ENCODE data around the gene PDZD2.

The PDZD2 gene

GRCh38 chr5:32083981-32084430 lies 445.1 kb downstream of the PDZD2 start:
- no peak overlapping the region for H3K4me2 ChIP-seq (ENCODE audit: low read depth, low read length, poor library complexity, severe bottlenecking)
- no peak overlapping the region for H3K9ac ChIP-seq (ENCODE audit: low read depth, low read length, poor library complexity, severe bottlenecking)
- no peaks in the 10 kb centered on the region for H3K4me1 ChIP-seq (ENCODE audit: insufficient read depth, low read length, poor library complexity, severe bottlenecking)
- no peak overlapping the region for H2AFZ ChIP-seq (ENCODE audit: low read length)
- no peaks in the 10 kb centered on the region for H4K20me1 ChIP-seq (ENCODE audit: insufficient read depth, low read length, poor library complexity, severe bottlenecking)
- no peaks in the 10 kb centered on the region for H3K9me2 ChIP-seq (replicated peaks; ENCODE audit: low read depth, low read length)
- TF ChIP-seq CTCF (conservative IDR thresholded peaks at IDR 0.05; ENCODE audit: low read length): no peak
- TF ChIP-seq EZH2phosphoT487 (IDR thresholded peaks at IDR 0.05; ENCODE audit: borderline replicate concordance): no peak
- H3K27me3 ChIP-seq (ENCODE audit: insufficient read depth, low read length, poor library complexity, severe bottlenecking): no peaks in the 10 kb centered on the region
- H3K9me3 ChIP-seq (ENCODE audit: insufficient read depth, low read depth, low read length): no peaks in the 10 kb centered on the region
- no peaks in the 10 kb centered on the region for H3F3A ChIP-seq (ENCODE audit: low read depth)
- no peaks in the 10 kb centered on the region for H3K36me3 ChIP-seq (ENCODE audit: insufficient read depth, low read length)
- no peak overlapping the region for H3K4me3 ChIP-seq (ENCODE audit: low read length, poor library complexity, severe bottlenecking)
- no peaks in the 10 kb centered on the region for H3K79me2 ChIP-seq (ENCODE audit: insufficient read depth, low read length)

- no peak overlapping the region for H3K9ac ChIP-seq (ENCODE audit: low read depth, low read length, poor library complexity, severe bottlenecking)
- no peaks in the 10 kb centered on the region for H4K20me1 ChIP-seq (ENCODE audit: insufficient read depth, low read length, poor library complexity, severe bottlenecking)
- no peaks in the 10 kb centered on the region for H3K9me3 ChIP-seq (ENCODE audit: insufficient read depth, low read depth, low read length)
- no peaks in the 10 kb centered on the region for H3F3A ChIP-seq (ENCODE audit: low read depth)
- no peak overlapping the region for H3K4me2 ChIP-seq (ENCODE audit: low read depth, low read length, poor library complexity, severe bottlenecking)
- no peaks in the 10 kb centered on the region for H3K36me3 ChIP-seq (ENCODE audit: insufficient read depth, low read length)
- no peaks in the 10 kb centered on the region for H3K4me1 ChIP-seq (ENCODE audit: insufficient read depth, low read length, poor library complexity, severe bottlenecking)
- H3K4me3 ChIP-seq (ENCODE audit: low read length, poor library complexity, severe bottlenecking): no peak overlapping the region
- no peak overlapping the region for H2AFZ ChIP-seq (ENCODE audit: low read length)
- H3K9me2 ChIP-seq (replicated peaks; ENCODE audit: low read depth, low read length): no peaks in the 10 kb centered on the region
- no peaks in the 10 kb centered on the region for H3K79me2 ChIP-seq (ENCODE audit: insufficient read depth, low read length)
- TF ChIP-seq EZH2phosphoT487 (IDR thresholded peaks at IDR 0.05; ENCODE audit: borderline replicate concordance) (no peak), CTCF (conservative IDR thresholded peaks at IDR 0.05; ENCODE audit: low read length) (no peak)
- no peaks in the 10 kb centered on the region for H3K27me3 ChIP-seq (ENCODE audit: insufficient read depth, low read length, poor library complexity, severe bottlenecking)
These were observed 448.5 kb downstream of the PDZD2 start for GRCh38 chr5:32087086-32088082.

- H3K36me3 ChIP-seq (ENCODE audit: insufficient read depth, low read length): no peaks in the 10 kb centered on the region
- no peaks in the 10 kb centered on the region for H3K9me3 ChIP-seq (ENCODE audit: insufficient read depth, low read depth, low read length)
- no peak overlapping the region for H3K4me2 ChIP-seq (ENCODE audit: low read depth, low read length, poor library complexity, severe bottlenecking)
- no peaks in the 10 kb centered on the region for H3F3A ChIP-seq (ENCODE audit: low read depth)
- no peaks in the 10 kb centered on the region for H3K4me1 ChIP-seq (ENCODE audit: insufficient read depth, low read length, poor library complexity, severe bottlenecking)
- no peaks in the 10 kb centered on the region for H3K79me2 ChIP-seq (ENCODE audit: insufficient read depth, low read length)
- no peak overlapping the region for H3K9ac ChIP-seq (ENCODE audit: low read depth, low read length, poor library complexity, severe bottlenecking)
- no peak overlapping the region for H2AFZ ChIP-seq (ENCODE audit: low read length)
- H3K27me3 ChIP-seq (ENCODE audit: insufficient read depth, low read length, poor library complexity, severe bottlenecking): no peaks in the 10 kb centered on the region
- H3K9me2 ChIP-seq (replicated peaks; ENCODE audit: low read depth, low read length): no peaks in the 10 kb centered on the region
- TF ChIP-seq EZH2phosphoT487 (IDR thresholded peaks at IDR 0.05; ENCODE audit: borderline replicate concordance): no peak
- TF ChIP-seq CTCF (conservative IDR thresholded peaks at IDR 0.05; ENCODE audit: low read length): no peak
- H3K4me3 ChIP-seq (ENCODE audit: low read length, poor library complexity, severe bottlenecking): no peak overlapping the region
- H4K20me1 ChIP-seq (ENCODE audit: insufficient read depth, low read length, poor library complexity, severe bottlenecking): no peaks in the 10 kb centered on the region
These were observed 449.3 kb downstream of the PDZD2 start for GRCh38 chr5:32088214-32088613.

Measured in Loucy (cell line).